DMS153 treated with DMSO at 0.1 percent for 48 hours (cell line): ENCODE results near the gene DGCR2.

ENCODE experiments used
- DNase-seq: peaks from one replicate; lab custom pipeline; 2025; ENCODE audit not compliant: unreplicated experiment; lab: John Stamatoyannopoulos, UW

The DGCR2 gene

GRCh38 chr22:19128009-19128401, 5.8 kb upstream of the DGCR2 start:
- no peak for DNase-seq

- DNase-seq, result no peak
These were observed 5.3 kb upstream of the DGCR2 start for GRCh38 chr22:19127329-19128008.

GRCh38 chr22:19126309-19127273, 4.4 kb upstream of the DGCR2 start:
- DNase-seq, result no peak

GRCh38 chr22:19125474-19126308, 3.5 kb upstream of the DGCR2 start:
- DNase-seq, result no peak

GRCh38 chr22:19125011-19125410, 2.8 kb upstream of the DGCR2 start:
- DNase-seq, result no peak

- no peak for DNase-seq
These were observed 2.2 kb upstream of the DGCR2 start for GRCh38 chr22:19124377-19124776.

- no peak for DNase-seq
These were observed 1.7 kb upstream of the DGCR2 start for GRCh38 chr22:19123936-19124335.

GRCh38 chr22:19122752-19123492, 710 bp upstream of the DGCR2 start:
- no peak for DNase-seq

- DNase-seq, result peak; percentile 15
These were observed 525 bp downstream of the DGCR2 start for GRCh38 chr22:19121631-19122142.

- no peak for DNase-seq
These were observed 1.2 kb downstream of the DGCR2 start for GRCh38 chr22:19120829-19121630.

GRCh38 chr22:19119949-19120348, 2.3 kb downstream of the DGCR2 start:
- DNase-seq, result no peak

GRCh38 chr22:19118329-19118880, 3.8 kb downstream of the DGCR2 start:
- DNase-seq, result no peak

- DNase-seq, result no peak
These were observed 5.1 kb downstream of the DGCR2 start for GRCh38 chr22:19117111-19117512.

GRCh38 chr22:19115628-19116027, 6.6 kb downstream of the DGCR2 start:
- no peak for DNase-seq

- DNase-seq, result no peak
These were observed 7.1 kb downstream of the DGCR2 start for GRCh38 chr22:19114984-19115552.

GRCh38 chr22:19113429-19113828, 8.8 kb downstream of the DGCR2 start:
- DNase-seq, result no peak

GRCh38 chr22:19111584-19111983, 10.6 kb downstream of the DGCR2 start:
- no peak for DNase-seq

GRCh38 chr22:19111140-19111539, 11.1 kb downstream of the DGCR2 start:
- no peak for DNase-seq

GRCh38 chr22:19110646-19111045, 11.6 kb downstream of the DGCR2 start:
- no peak for DNase-seq
